ENCODE measurements around the gene TMC2. TPM values are rescaled to one million over a fixed set of nuclear protein-coding genes. Genes with fewer than 3 reads are reported as not detected.

TMC2 gene
- polyA plus RNA-seq, 1 experiment: not detected

DNA sequence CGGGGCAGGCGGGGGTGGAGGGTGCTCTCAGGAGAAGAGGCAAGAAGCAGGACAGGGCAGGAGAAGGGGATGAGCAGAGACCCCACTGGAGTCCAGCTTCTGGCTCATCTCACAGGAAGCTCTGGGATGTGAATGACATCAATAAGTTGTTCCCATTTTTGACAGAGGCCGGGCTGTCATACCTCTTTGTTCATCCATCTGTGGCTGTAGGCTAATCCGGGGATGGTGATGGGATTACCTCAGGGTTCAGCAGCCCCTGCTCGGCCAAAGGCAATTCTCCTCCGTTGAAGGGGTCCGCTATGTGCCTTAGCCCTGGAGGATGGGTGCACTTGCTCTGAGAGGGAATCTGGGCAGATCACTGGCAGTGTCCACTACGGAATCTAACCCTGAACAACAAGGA is 3.3 kb upstream of the TMC2 start:
- no peak for DNase-seq (ENCODE audit: low read depth)
- H3K4me3 ChIP-seq (ENCODE audit: low read depth, low read length): no peak overlapping the region
- no peaks in the 10 kb centered on the region for H3K36me3 ChIP-seq (ENCODE audit: control insufficient read depth, insufficient read depth, low read length)
- POLR2A ChIA-PET: no interaction called here
- CTCF ChIA-PET: interaction anchor here (0.9 kb wide), 1 partner anchor 9 kb away, joined by 3 read pairs; no protein-coding TSS in a partner anchor
- H3K27me3 ChIP-seq (ENCODE audit: control insufficient read depth, insufficient read depth, low read length): peaks cover 25% of the 10 kb centered on the region
- TF ChIP-seq, protein P1, sequence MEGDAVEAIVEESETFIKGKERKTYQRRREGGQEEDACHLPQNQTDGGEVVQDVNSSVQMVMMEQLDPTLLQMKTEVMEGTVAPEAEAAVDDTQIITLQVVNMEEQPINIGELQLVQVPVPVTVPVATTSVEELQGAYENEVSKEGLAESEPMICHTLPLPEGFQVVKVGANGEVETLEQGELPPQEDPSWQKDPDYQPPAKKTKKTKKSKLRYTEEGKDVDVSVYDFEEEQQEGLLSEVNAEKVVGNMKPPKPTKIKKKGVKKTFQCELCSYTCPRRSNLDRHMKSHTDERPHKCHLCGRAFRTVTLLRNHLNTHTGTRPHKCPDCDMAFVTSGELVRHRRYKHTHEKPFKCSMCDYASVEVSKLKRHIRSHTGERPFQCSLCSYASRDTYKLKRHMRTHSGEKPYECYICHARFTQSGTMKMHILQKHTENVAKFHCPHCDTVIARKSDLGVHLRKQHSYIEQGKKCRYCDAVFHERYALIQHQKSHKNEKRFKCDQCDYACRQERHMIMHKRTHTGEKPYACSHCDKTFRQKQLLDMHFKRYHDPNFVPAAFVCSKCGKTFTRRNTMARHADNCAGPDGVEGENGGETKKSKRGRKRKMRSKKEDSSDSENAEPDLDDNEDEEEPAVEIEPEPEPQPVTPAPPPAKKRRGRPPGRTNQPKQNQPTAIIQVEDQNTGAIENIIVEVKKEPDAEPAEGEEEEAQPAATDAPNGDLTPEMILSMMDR (IDR thresholded peaks at IDR 0.05; ENCODE audit: insufficient read depth, low read depth, low read length): no peak

DNA sequence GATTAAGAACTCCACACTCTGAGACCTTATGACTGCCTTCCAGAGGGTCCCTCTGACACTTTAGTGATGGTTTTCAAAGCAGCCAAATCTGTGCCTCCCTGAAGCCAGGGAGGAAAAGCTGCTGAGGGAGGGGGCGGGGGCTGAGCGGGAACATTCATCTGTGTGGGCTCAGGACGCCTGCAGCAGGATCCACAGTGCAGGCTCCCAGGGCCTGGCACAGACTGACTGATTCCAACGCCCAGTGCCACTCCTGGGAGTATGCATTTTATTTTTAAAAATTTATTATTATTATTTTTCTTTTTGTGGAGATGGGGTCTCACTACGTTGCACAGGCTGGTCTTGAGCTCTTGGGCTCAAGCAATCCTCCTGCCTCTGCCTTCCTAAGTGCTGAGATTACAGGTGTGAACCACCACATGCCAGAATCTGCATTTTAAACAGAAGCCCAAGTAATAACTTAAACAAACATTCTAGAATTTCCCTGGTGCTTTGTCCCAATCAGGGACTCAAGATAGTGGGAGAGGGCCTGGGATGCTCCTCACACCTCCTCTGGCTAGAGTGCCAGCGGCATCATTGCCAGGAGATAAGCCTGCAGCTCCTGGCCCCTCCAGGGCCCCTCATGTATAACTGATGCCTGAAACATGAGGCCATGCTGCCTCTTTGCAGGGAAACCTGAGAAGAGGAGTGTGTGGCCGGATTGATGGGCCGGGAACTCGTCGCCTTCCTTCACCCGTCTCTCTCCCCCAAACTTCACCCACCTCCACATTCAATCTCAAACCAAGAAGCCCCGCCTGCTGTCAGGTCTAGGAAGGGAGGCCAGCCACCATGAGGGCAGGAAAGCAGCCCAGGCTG is 438 bp upstream of the TMC2 start:
- H3K36me3 ChIP-seq (ENCODE audit: control insufficient read depth, insufficient read depth, low read length): no peaks in the 10 kb centered on the region
- POLR2A ChIA-PET: no interaction called here
- H3K4me3 ChIP-seq (ENCODE audit: low read depth, low read length): no peak overlapping the region
- peaks cover 31% of the 10 kb centered on the region for H3K27me3 ChIP-seq (ENCODE audit: control insufficient read depth, insufficient read depth, low read length)
- DNase-seq (ENCODE audit: low read depth): no peak
- TF ChIP-seq, protein P1 (IDR thresholded peaks at IDR 0.05; ENCODE audit: insufficient read depth, low read depth, low read length): no peak
- CTCF ChIA-PET: interaction anchor here (1.3 to 2.2 kb wide), 2 partner anchors 12 to 14 kb away, joined by 4 to 6 read pairs; no protein-coding TSS in a partner anchor

DNA sequence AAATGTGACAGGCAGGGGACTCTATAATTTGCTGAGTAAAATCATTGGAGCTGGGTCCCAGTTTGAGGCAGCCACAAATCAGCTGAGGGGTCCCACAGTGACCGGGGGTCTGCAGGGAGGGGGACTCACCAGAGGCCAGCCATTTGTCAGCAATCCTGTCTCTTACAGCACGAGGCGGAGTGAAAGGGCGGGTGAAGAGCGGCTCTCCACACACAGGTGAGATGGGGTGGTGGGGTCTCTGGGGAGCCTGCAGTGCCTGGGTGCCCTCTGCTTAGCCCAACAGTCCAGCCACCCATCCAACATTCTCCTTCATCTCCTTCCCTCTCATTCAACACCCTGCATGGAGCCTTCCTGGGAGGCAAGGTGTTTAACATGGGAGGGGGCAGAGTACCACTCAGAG is 728 bp downstream of the TMC2 start:
- no peak overlapping the region for H3K4me3 ChIP-seq (ENCODE audit: low read depth, low read length)
- POLR2A ChIA-PET: no interaction called here
- CTCF ChIA-PET: interaction anchor here (1.3 kb wide), 1 partner anchor 15 kb away, joined by 3 read pairs; no protein-coding TSS in a partner anchor
- TF ChIP-seq, protein P1 (IDR thresholded peaks at IDR 0.05; ENCODE audit: insufficient read depth, low read depth, low read length): no peak
- no peak for DNase-seq (ENCODE audit: low read depth)
- peaks cover 28% of the 10 kb centered on the region for H3K27me3 ChIP-seq (ENCODE audit: control insufficient read depth, insufficient read depth, low read length)
- H3K36me3 ChIP-seq (ENCODE audit: control insufficient read depth, insufficient read depth, low read length): no peaks in the 10 kb centered on the region

DNA sequence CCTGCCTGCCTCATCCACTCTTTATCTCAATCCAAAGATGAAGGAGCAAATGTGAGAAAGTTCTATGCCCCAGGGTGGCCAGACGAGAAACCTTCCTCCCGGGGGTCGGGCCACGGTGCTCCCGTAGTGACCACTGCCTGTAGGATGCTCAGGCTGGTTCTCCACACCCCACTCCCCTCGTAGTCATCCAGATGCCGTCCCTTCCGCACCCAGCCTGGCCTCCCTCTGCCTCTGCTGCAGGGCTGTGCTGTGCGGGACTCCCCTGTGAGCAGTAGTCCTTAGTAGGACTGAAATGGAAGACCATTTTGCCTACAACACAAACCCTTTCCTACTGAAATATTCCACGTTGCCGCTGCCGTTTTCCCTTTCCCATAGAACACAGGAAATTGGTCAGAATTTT is 2.0 kb downstream of the TMC2 start:
- H3K27me3 ChIP-seq (ENCODE audit: control insufficient read depth, insufficient read depth, low read length): peaks cover 27% of the 10 kb centered on the region
- H3K36me3 ChIP-seq (ENCODE audit: control insufficient read depth, insufficient read depth, low read length): no peaks in the 10 kb centered on the region
- TF ChIP-seq, protein P1 (IDR thresholded peaks at IDR 0.05; ENCODE audit: insufficient read depth, low read depth, low read length): no peak
- POLR2A ChIA-PET: no interaction called here
- CTCF ChIA-PET: no interaction called here
- no peak for DNase-seq (ENCODE audit: low read depth)
- H3K4me3 ChIP-seq (ENCODE audit: low read depth, low read length): no peak overlapping the region

DNA sequence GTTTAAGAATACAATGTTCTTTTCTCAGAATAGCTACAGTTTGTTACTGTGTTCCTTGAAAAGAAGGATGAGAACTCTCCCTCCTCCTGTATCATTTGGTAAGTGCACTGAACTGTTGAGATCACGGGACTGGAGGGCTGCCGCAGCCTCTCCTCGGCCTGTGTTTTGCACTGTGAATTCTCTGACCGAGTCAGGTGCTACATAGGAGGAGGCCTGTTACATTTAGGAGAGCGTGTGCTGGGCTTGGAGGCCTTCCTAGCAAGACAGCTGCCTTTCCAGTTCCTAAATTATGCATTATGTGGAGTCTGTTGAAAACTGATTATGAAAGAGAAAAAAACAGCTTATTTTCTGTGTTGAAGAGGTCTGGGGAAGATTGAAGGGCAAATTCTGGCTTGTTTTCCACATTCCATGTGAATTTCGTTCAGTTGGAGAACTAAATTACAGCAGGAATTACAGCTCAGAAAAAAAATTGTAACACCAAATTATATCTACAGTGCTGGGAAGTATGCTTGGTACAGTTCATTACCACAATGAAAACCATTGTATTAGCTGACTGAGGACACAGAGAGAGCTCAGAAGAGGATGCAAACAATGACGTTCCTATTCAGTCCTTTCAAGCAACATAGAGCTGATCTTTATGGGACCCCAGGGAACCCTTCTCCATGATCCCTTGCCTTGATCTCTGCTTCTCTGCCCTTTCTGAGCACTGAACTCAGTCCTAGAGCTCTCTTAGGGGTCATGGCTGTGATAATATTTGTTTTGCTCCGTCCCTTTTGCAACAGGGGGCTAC is 2.8 kb downstream of the TMC2 start:
- CTCF ChIA-PET: interaction anchor here (0.6 to 0.9 kb wide), 2 partner anchors 11 to 19 kb away, joined by 3 read pairs; no protein-coding TSS in a partner anchor
- Histone ChIP-seq H3K4me3 (ENCODE audit: low read depth, low read length) (no peak overlapping the region), H3K36me3 (ENCODE audit: control insufficient read depth, insufficient read depth, low read length) (no peaks in the 10 kb centered on the region), H3K27me3 (ENCODE audit: control insufficient read depth, insufficient read depth, low read length) (peaks cover 24% of the 10 kb centered on the region)
- no peak for DNase-seq (ENCODE audit: low read depth)
- POLR2A ChIA-PET: no interaction called here
- TF ChIP-seq, protein P1 (IDR thresholded peaks at IDR 0.05; ENCODE audit: insufficient read depth, low read depth, low read length): no peak

Data from BJ (cell line).